Endothelial cell of umbilical vein (primary cell): ENCODE measurements around the gene SDE2. TPM values are rescaled to one million over a fixed set of nuclear protein-coding genes. Genes with fewer than 3 reads are reported as not detected.

Experiments used
- BruUV-seq: library from RNA; stranded (reverse); fragments of 400-500 nt; replicated peaks from 2 replicates; lab custom pipeline; 2021; lab: Mats Ljungman, UMichigan
- CTCF ChIA-PET: fragments of 300-600, 350-600 bp; sonication (Branson Sonifier 250); formaldehyde crosslinking; loops from one replicate; lab custom pipeline; 2021; ENCODE audit warnings: antibody characterized with exemption, inconsistent platforms; lab: Charles Lee
- POLR2A ChIA-PET: fragments of 300-600, 350-600 bp; sonication (Branson Sonifier 250); formaldehyde crosslinking; loops from one replicate; lab custom pipeline; 2021; ENCODE audit warnings: antibody characterized with exemption, inconsistent platforms; lab: Charles Lee
- DNase-seq: peaks from one replicate; pipeline ENCODE4 v3.0.0-alpha.2; 2011; ENCODE audit warnings: low read depth, low spot score
- FAIRE-seq: peaks from 2 replicates; lab custom pipeline; 2011; peaks lifted over from hg19 to GRCh38; lab: Jason Lieb, UNC
- H2AFZ ChIP-seq: 2 replicates; pipeline ENCODE4 v1.6.0; 2012; ENCODE audit warnings: low read depth, low read length, control low read depth, inconsistent platforms
- H3K27ac ChIP-seq: 2 replicates; pipeline ENCODE4 v1.5.1; 2011; ENCODE audit warnings: low read depth, mild to moderate bottlenecking, control low read depth, low read length, moderate library complexity; ENCODE audit not compliant: insufficient read depth
- H3K27me3 ChIP-seq, 2 experiments: 2 replicates each; pipeline versions ENCODE4 v1.6.0 to v1.6.1; 2011; ENCODE audit warnings: low read length in 2 of 2, mixed read lengths in 1 of 2; ENCODE audit not compliant: control insufficient read depth in 2 of 2, insufficient read depth in 2 of 2
- H3K36me3 ChIP-seq, 2 experiments: 2 replicates in 1 of 2; 3 replicates in 1 of 2; pipeline ENCODE4 v1.5.1; 2011; ENCODE audit warnings: low read length in 2 of 2, mild to moderate bottlenecking in 1 of 2, moderate library complexity in 1 of 2; ENCODE audit not compliant: control insufficient read depth in 2 of 2, insufficient read depth in 2 of 2; ENCODE audit errors: extremely low read depth in 1 of 2
- H3K4me1 ChIP-seq: 3 replicates; pipeline ENCODE4 v1.5.1; 2011; ENCODE audit warnings: mild to moderate bottlenecking, low read length; ENCODE audit not compliant: control insufficient read depth, insufficient read depth; ENCODE audit errors: extremely low read depth
- H3K4me2 ChIP-seq: 2 replicates; pipeline ENCODE4 v1.6.1; 2011; ENCODE audit warnings: low read length, control low read depth, mixed read lengths; ENCODE audit not compliant: insufficient read depth
- H3K4me3 ChIP-seq, 3 experiments: fragments of 200-600 bp in 1 of 3; sonication (generic), shearing (Covaris generic) in 1 of 3; replicated peaks in 1 of 3; 2 replicates each; pipeline ENCODE4 v1.5.1; 2011 to 2016; ENCODE audit warnings: control low read depth in 3 of 3, low read length in 3 of 3, mild to moderate bottlenecking in 2 of 3, inconsistent platforms in 1 of 3, low read depth in 1 of 3, moderate library complexity in 1 of 3; ENCODE audit not compliant: insufficient read depth in 1 of 3
- H3K79me2 ChIP-seq: 2 replicates; pipeline ENCODE4 v1.6.0; 2012; ENCODE audit warnings: low read length, inconsistent platforms; ENCODE audit not compliant: control insufficient read depth, insufficient read depth
- H3K9ac ChIP-seq: replicated peaks from 2 replicates; pipeline ENCODE3; 2011; ENCODE audit warnings: low read length, control low read depth; ENCODE audit not compliant: insufficient read depth; ENCODE audit errors: extremely low read depth
- H3K9me1 ChIP-seq: replicated peaks from 3 replicates; pipeline ENCODE4 v1.6.0; 2011; ENCODE audit warnings: mild to moderate bottlenecking, low read length; ENCODE audit not compliant: control insufficient read depth, insufficient read depth; ENCODE audit errors: extremely low read depth
- H3K9me3 ChIP-seq: replicated peaks from 2 replicates; pipeline ENCODE4 v1.5.1; 2012; ENCODE audit warnings: low read length, inconsistent platforms; ENCODE audit not compliant: control insufficient read depth, insufficient read depth
- H4K20me1 ChIP-seq: replicated peaks from 2 replicates; pipeline ENCODE3; 2011; ENCODE audit warnings: mild to moderate bottlenecking, low read length; ENCODE audit not compliant: control insufficient read depth, insufficient read depth; ENCODE audit errors: extremely low read depth
- CTCF ChIP-seq, 2 donors: IDR thresholded peaks; 1 replicate in 1 of 2; 2 replicates in 1 of 2; pipeline ENCODE4 v1.5.1; 2011; ENCODE audit warnings: low read length in 2 of 2, mild to moderate bottlenecking in 2 of 2, moderate library complexity in 2 of 2, control low read depth in 1 of 2, inconsistent platforms in 1 of 2, low read depth in 1 of 2; ENCODE audit not compliant: insufficient read depth in 1 of 2; ENCODE audit errors: extremely low read depth in 1 of 2
- EZH2 ChIP-seq: IDR thresholded peaks from 2 replicates; pipeline ENCODE4 v1.6.1; 2012; ENCODE audit warnings: borderline replicate concordance, low read depth, mild to moderate bottlenecking, moderate library complexity, low read length, inconsistent platforms; ENCODE audit not compliant: severe bottlenecking
- FOS ChIP-seq: IDR thresholded peaks from 2 replicates; pipeline ENCODE4 v1.6.1; 2011; ENCODE audit warnings: mild to moderate bottlenecking, low read length, moderate library complexity, borderline replicate concordance; ENCODE audit not compliant: insufficient read depth
- GATA2 ChIP-seq: IDR thresholded peaks from 2 replicates; pipeline ENCODE4 v1.7.0; 2011; ENCODE audit warnings: low read depth, mild to moderate bottlenecking, moderate library complexity, mixed read lengths, low read length; ENCODE audit not compliant: insufficient read length, insufficient read depth
- JUN ChIP-seq: IDR thresholded peaks from 2 replicates; pipeline ENCODE4 v1.6.1; 2011; ENCODE audit warnings: borderline replicate concordance, low read depth; ENCODE audit not compliant: insufficient read length, insufficient read depth
- POLR2AphosphoS5 ChIP-seq: IDR thresholded peaks from 2 replicates; pipeline ENCODE4 v1.6.1; 2012; ENCODE audit warnings: low read depth, mild to moderate bottlenecking, control low read depth, low read length, moderate library complexity; ENCODE audit not compliant: insufficient read depth
- dilution Hi-C: fragments of 300-500 bp; cut with MboI; formaldehyde crosslinking; loops from one replicate; pipeline ENCODE4 v1.15.0; 2019; ENCODE audit warnings: low sequenced_read_pairs; ENCODE audit not compliant: extremely low pct_ligation_motif_present
- intact Hi-C: fragments of 100-400 bp; cut with micrococcal nuclease; formaldehyde crosslinking; loops from one replicate; pipeline ENCODE4 v1.10.0; 2022
- polyA plus RNA-seq, 4 experiments: library from polyadenylated mRNA; depleted of rRNA in 3 of 4; stranded (reverse) in 3 of 4; unstranded in 1 of 4; fragments of >200 nt; gene quantifications; 2 replicates each; pipeline versions ENCODE4 v1.2.1 to v1.2.3, GENCODE V29; 2011 to 2012; ENCODE audit warnings: missing spikeins in 1 of 4
- total RNA-seq: library from RNA; stranded (reverse); gene quantifications from 2 replicates; pipeline ENCODE4 v1.2.3, GENCODE V29; 2021
- TF ChIP-seq, protein P1 (sequence below): IDR thresholded peaks from 2 replicates; pipeline ENCODE4 v1.6.1; 2011; ENCODE audit not compliant: insufficient read depth, insufficient read length

The SDE2 gene
- total and polyA plus RNA-seq, 2 donors (not counting 3 experiments of a cell fraction or from before 2014, with no cell fraction given) = 11.9 to 16.1 TPM

DNA sequence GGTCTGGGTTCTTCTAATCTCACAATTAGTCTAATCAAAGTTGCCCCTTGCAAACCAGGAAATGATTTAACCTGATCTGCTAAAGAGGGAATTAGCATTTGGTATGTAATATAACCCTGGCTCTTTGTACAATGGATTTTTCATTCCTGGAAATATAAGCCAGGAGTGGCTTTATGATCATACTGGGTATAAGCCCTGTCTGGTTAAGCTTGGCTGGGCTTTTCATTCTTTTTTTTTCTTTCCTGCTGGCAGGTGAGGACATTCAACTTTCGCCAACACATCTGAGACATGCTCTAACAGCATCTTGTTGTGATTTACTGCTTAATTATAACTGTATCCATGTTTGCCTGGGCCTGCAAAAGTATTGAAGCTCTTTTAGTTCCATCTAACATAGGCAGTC, 20.4 kb upstream of the SDE2 start:
- dilution Hi-C loops = no loop called here
- Histone ChIP-seq H3K9ac (no peak overlapping the region), H3K4me3 (no peak overlapping the region), H3K27me3 (peaks cover 3 to 5% of the 10 kb centered on the region in 2 experiments), H3K4me2 (no peak overlapping the region), H3K9me3 (no peaks in the 10 kb centered on the region), H3K4me1 (no peaks in the 10 kb centered on the region), H3K79me2 (no peaks in the 10 kb centered on the region), H4K20me1 (no peaks in the 10 kb centered on the region), H3K27ac (no peak overlapping the region), H3K9me1 (no peaks in the 10 kb centered on the region), H2AFZ (no peak overlapping the region), H3K36me3 (no peaks in the 10 kb centered on the region)
- TF ChIP-seq GATA2 (no peak), JUN (no peak), EZH2 (no peak), FOS (no peak), CTCF (IDR thresholded peaks at IDR 0.05; ENCODE audit: extremely low read depth in 1 of 2, insufficient read depth in 1 of 2, low read depth in 1 of 2, low read length in 2 of 2) (no peak), POLR2AphosphoS5 (no peak)
- TF ChIP-seq, protein P1, sequence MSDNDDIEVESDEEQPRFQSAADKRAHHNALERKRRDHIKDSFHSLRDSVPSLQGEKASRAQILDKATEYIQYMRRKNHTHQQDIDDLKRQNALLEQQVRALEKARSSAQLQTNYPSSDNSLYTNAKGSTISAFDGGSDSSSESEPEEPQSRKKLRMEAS = no peak
- ChIA-PET POLR2A (no interaction called here), CTCF (interaction anchor here (1.0 to 1.3 kb wide), 3 partner anchors 15 to 45 kb away, joined by 3 to 4 read pairs (median 3); partner anchors contain the start of gene H3-3A)
- BruUV-seq = no TSS peak
- intact Hi-C loops = no loop called here
- FAIRE-seq (no peak), DNase-seq (no peak)
